Measurements from ENCODE around the gene PCNX4.

PCNX4 gene

DNA sequence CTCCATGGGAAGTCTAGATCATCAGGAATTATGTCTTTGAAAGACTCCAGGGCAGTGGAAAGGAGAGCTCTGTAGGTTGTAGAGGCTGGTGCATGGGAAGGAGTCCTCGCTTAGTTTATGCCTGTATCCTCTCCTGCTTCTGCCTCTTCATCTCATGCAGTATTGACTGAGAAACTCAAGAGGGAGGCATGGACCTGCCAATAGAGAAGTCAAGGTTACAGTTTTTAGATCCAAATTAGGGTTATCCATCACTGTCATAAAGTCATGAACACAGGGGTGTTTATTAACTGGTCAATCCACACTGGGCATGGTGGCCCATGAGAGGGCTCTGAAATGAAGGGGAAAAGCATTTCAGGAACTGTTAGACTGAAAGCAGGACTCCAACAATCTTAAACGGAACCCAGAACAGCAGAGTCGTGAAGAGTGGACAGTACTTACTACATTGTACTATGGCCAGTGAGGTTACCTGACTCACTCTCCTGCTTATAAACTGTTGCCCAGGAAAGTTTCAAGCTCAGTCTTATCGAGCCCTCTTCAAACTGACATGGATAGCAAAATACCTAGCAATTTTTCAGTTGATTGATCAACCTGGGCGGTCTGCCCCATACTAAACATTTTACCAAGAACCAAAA, 103.6 kb downstream of the PCNX4 start:
- no peaks in the 10 kb centered on the region for H3K36me3 ChIP-seq
- no peak overlapping the region for H3K27ac ChIP-seq
- no peak overlapping the region for H3K4me3 ChIP-seq (ENCODE audit: low read depth, low read length)
- H3K27me3 ChIP-seq (ENCODE audit: insufficient read depth, low read depth, severe bottlenecking): no peaks in the 10 kb centered on the region
- H3K9me3 ChIP-seq (ENCODE audit: severe bottlenecking): no peaks in the 10 kb centered on the region
- no peak for DNase-seq
- TF ChIP-seq, protein P1, sequence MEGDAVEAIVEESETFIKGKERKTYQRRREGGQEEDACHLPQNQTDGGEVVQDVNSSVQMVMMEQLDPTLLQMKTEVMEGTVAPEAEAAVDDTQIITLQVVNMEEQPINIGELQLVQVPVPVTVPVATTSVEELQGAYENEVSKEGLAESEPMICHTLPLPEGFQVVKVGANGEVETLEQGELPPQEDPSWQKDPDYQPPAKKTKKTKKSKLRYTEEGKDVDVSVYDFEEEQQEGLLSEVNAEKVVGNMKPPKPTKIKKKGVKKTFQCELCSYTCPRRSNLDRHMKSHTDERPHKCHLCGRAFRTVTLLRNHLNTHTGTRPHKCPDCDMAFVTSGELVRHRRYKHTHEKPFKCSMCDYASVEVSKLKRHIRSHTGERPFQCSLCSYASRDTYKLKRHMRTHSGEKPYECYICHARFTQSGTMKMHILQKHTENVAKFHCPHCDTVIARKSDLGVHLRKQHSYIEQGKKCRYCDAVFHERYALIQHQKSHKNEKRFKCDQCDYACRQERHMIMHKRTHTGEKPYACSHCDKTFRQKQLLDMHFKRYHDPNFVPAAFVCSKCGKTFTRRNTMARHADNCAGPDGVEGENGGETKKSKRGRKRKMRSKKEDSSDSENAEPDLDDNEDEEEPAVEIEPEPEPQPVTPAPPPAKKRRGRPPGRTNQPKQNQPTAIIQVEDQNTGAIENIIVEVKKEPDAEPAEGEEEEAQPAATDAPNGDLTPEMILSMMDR (IDR thresholded peaks at IDR 0.05; ENCODE audit: low read depth, low read length): peak; percentile 20; the same call in 1 of the 2 replicates

DNA sequence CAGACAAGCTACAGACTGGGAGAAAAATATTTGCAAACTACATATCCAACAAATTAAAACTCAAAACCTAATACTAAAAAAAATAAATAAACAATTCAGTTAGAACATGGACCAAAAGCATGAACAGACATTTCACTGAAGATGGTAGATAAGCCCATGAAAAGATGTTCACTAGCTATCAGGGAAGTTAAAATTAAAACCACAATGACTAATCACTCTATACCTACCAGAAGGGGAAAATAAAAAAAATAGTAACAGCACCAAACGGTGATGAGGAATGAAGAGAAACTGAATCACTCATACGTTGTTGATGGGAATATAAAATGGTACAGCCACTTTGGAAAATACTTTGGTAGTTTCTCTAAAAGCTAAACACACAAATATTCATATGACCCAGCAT, 104.6 kb downstream of the PCNX4 start:
- Histone ChIP-seq H3K9me3 (ENCODE audit: severe bottlenecking) (no peaks in the 10 kb centered on the region), H3K36me3 (no peaks in the 10 kb centered on the region), H3K4me3 (ENCODE audit: low read depth, low read length) (no peak overlapping the region), H3K27me3 (ENCODE audit: insufficient read depth, low read depth, severe bottlenecking) (no peaks in the 10 kb centered on the region), H3K27ac (no peak overlapping the region)
- no peak for DNase-seq
- TF ChIP-seq, protein P1 (IDR thresholded peaks at IDR 0.05; ENCODE audit: low read depth, low read length): no peak

DNA sequence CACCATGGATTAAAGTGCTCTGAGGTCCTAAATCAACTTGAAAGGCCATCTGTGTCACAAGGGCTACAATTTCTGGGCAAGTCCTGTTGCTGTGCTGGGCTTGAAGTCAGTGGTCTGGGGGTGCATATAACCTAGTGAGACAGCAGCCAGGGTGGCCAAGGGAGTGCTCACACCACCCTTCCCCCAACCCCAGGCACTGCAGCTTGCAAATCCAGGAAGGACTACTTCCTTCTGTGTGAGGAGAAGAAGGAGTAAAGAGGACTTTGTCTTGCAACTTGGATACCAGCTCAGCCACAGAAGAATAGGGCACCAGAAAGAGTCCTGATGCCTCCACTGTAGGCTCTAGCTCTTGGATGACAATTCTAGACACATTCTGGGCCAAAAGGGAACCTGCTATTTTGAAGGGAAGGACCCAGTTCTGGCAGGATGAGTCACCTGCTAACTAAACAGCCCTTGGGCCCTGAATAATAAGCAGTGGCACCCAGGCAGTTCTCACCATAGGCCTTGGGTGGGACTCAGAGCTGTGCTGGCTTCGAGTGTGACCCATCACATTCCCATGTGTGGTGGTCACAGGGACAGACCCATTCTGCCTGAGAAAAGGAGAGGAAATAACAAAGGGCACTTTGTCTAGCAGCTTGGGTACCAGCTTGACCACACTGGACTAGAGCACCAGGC, 106.0 kb downstream of the PCNX4 start:
- Histone ChIP-seq H3K9me3 (ENCODE audit: severe bottlenecking) (no peaks in the 10 kb centered on the region), H3K4me3 (ENCODE audit: low read depth, low read length) (no peak overlapping the region)
- DNase-seq: no peak

DNA sequence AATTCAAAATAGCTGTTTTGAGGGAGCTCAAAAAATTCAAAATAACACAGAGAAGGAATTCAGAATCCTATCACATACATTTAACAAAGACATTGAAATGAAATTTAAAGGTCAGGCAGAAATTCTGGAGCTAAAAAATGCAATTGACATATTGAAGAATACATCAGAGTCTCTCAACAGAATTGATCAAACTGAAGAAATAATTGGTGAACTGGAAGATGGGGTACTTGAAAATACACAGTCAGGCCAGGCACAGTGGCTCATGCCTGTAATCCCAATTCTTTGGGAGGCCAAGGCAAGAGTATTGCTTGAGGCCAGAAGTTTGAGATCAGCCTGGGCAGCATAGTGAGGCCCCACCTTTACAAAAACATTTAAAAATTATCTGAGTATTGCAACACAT, 107.6 kb downstream of the PCNX4 start:
- H3K27me3 ChIP-seq (ENCODE audit: insufficient read depth, low read depth, severe bottlenecking): no peaks in the 10 kb centered on the region
- no peaks in the 10 kb centered on the region for H3K36me3 ChIP-seq
- H3K9me3 ChIP-seq (ENCODE audit: severe bottlenecking): no peaks in the 10 kb centered on the region
- TF ChIP-seq, protein P1 (IDR thresholded peaks at IDR 0.05; ENCODE audit: low read depth, low read length): no peak
- no peak overlapping the region for H3K27ac ChIP-seq
- no peak for DNase-seq
- H3K4me3 ChIP-seq (ENCODE audit: low read depth, low read length): no peak overlapping the region

More for the DNA sequence above, 106.0 kb downstream of the PCNX4 start:
- TF ChIP-seq, protein P1 (IDR thresholded peaks at IDR 0.05; ENCODE audit: low read depth, low read length): no peak
- Histone ChIP-seq H3K36me3 (no peaks in the 10 kb centered on the region), H3K27ac (no peak overlapping the region), H3K27me3 (ENCODE audit: insufficient read depth, low read depth, severe bottlenecking) (no peaks in the 10 kb centered on the region)

DNA sequence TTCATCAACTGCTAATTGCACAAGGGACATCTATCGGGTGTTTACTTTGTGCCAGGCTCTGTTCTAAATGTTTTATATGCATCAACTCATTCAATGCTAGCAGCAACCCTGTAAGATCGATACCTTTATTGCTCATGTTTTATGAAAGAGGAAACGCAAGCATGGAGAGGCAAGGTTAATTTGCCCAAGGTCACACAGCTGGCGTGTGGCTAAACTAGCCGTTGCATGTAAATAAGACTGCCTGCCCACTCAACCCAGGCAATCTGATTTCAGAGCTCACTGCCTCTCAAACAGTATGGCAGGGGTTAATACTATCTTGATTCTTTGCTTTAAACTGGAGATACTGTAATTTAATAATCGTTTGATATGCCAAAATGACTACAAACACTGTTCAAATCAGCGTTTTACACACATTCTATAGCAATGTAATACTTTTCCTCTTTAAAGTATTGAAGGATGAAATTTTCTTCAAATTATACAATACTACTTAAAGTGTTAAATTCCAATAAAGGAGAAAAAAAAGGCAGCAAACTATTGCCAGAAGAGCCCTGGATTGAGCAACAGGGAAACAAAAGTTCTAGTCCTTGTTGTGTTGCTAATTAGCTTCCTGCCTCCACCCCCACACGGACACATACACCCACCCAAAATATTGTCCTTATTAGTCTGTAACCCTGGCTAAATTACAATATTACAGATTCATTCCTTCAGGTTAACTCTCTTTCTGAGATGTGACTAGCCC, 112.5 kb downstream of the PCNX4 start:
- no peaks in the 10 kb centered on the region for H3K9me3 ChIP-seq (ENCODE audit: severe bottlenecking)
- H3K4me3 ChIP-seq (ENCODE audit: low read depth, low read length): no peak overlapping the region
- no peak for DNase-seq
- no peaks in the 10 kb centered on the region for H3K27me3 ChIP-seq (ENCODE audit: insufficient read depth, low read depth, severe bottlenecking)
- TF ChIP-seq, protein P1 (IDR thresholded peaks at IDR 0.05; ENCODE audit: low read depth, low read length): no peak
- no peak overlapping the region for H3K27ac ChIP-seq
- no peaks in the 10 kb centered on the region for H3K36me3 ChIP-seq

Measured in WERI-Rb-1 (cell line).